ENCODE measurements around the gene NAV2.

DNA sequence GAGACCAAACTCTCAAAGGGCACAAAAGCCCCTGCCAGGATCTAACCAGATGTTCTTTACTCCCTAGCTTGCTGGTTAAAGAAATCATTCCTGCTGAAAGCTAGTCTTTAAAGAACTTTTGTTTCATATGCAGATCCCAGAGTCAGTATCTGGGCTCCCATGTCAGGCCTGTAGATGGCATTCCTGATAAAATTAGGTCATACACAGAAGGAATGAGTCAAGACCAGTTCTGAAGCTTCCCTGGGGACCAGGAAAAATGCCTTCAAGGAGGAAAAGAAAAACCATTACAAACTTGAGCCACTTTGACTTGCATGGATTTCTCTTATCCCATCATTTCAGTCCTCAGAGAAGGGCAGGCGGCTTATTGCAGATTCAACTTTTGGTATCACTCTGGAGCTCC is 441.7 kb downstream of the NAV2 start:
- TF ChIP-seq POLR2A (IDR thresholded peaks at IDR 0.05; ENCODE audit: low read length) (no peak), GATA1 (IDR thresholded peaks at IDR 0.05; ENCODE audit: low read depth, low read length) (no peak)

Measured in erythroblast (primary cell).